ENCODE data around the gene SSX2IP. TPM values are rescaled to one million over a fixed set of nuclear protein-coding genes. Genes with fewer than 3 reads are reported as not detected.

SSX2IP gene
- total and polyA plus RNA-seq, 2 donors (not counting 1 experiment from before 2014, with no cell fraction given), result 13.8 to 41.5 TPM

DNA sequence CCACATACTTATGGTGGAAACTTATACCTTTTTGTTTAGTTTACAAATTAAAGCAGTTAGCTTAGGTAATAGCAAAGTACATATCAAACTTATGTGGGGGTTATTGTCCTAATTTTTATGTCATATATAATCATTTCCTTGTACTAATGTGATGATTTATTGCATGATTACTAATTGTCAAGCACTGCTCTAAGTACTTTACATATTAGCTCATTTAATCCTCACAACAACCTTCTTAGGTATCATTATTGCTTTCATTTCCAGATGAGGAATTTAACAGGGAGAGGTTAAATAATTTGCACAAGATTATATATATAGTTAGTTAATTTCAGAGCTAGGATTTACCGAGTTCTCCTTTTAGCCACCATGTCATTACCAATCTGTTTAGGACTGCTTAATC lies 11.9 kb upstream of the SSX2IP start:
- no peak for DNase-seq (ENCODE audit: low read depth in 2 of 2)
- no peak overlapping the region for H2AFZ ChIP-seq (ENCODE audit: low read length)
- H3K4me1 ChIP-seq (ENCODE audit: control insufficient read depth, extremely low read depth, insufficient read depth, low read length), result peaks cover 16% of the 10 kb centered on the region
- no peak overlapping the region for H3K4me3 ChIP-seq (replicated peaks in 1 of 4; ENCODE audit: control extremely low read depth in 1 of 4, insufficient read depth in 1 of 4, low read depth in 3 of 4, low read length in 4 of 4)
- H3K9ac ChIP-seq (ENCODE audit: insufficient read depth, low read length), result no peak overlapping the region
- no peak overlapping the region for H3K4me2 ChIP-seq (ENCODE audit: extremely low read depth, insufficient read depth, low read length)
- no peaks in the 10 kb centered on the region for H3K27me3 ChIP-seq (ENCODE audit: control insufficient read depth, insufficient read depth, low read length)
- no peak overlapping the region for H3K27ac ChIP-seq (ENCODE audit: insufficient read depth, low read length)
- H3K79me2 ChIP-seq (ENCODE audit: control insufficient read depth, insufficient read depth, low read length), result no peaks in the 10 kb centered on the region
- H3K36me3 ChIP-seq (ENCODE audit: control insufficient read depth, insufficient read depth, low read length), result no peaks in the 10 kb centered on the region
- H3K9me3 ChIP-seq (ENCODE audit: control insufficient read depth, insufficient read depth, low read depth, low read length), result no peaks in the 10 kb centered on the region
- no peaks in the 10 kb centered on the region for H4K20me1 ChIP-seq (ENCODE audit: control insufficient read depth, extremely low read depth, insufficient read depth, low read length)
- TF ChIP-seq, protein P1, sequence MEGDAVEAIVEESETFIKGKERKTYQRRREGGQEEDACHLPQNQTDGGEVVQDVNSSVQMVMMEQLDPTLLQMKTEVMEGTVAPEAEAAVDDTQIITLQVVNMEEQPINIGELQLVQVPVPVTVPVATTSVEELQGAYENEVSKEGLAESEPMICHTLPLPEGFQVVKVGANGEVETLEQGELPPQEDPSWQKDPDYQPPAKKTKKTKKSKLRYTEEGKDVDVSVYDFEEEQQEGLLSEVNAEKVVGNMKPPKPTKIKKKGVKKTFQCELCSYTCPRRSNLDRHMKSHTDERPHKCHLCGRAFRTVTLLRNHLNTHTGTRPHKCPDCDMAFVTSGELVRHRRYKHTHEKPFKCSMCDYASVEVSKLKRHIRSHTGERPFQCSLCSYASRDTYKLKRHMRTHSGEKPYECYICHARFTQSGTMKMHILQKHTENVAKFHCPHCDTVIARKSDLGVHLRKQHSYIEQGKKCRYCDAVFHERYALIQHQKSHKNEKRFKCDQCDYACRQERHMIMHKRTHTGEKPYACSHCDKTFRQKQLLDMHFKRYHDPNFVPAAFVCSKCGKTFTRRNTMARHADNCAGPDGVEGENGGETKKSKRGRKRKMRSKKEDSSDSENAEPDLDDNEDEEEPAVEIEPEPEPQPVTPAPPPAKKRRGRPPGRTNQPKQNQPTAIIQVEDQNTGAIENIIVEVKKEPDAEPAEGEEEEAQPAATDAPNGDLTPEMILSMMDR (conservative IDR thresholded peaks at IDR 0.05 in 1 of 2, IDR thresholded peaks at IDR 0.05 in 1 of 2; ENCODE audit: low read depth in 1 of 2, low read length in 2 of 2), result no peak
- TF ChIP-seq EZH2 (IDR thresholded peaks at IDR 0.05; ENCODE audit: low read length, missing control alignments), result no peak

DNA sequence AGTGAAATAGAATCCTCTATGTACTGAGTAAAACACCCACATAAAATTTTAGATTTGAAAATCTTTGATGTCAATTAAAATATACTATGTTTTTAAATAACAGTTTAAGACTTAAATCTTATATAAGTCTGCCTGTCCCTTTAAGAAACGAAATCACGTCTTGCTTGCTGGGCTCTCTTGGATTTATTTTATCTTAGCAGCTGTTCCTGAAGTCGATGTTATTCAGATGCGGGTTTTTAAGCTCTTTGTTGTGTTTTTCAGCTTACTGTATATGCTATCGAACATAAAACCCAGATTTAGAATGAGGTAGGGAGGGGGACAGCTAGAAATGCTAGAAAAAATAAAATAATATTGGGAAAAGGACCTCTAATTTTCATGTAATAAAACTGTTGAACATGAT lies 11.1 kb upstream of the SSX2IP start:
- Histone ChIP-seq H3K9ac (ENCODE audit: insufficient read depth, low read length) (no peak overlapping the region), H3K27ac (ENCODE audit: insufficient read depth, low read length) (no peak overlapping the region), H3K36me3 (ENCODE audit: control insufficient read depth, insufficient read depth, low read length) (no peaks in the 10 kb centered on the region), H3K4me3 (replicated peaks in 1 of 4; ENCODE audit: control extremely low read depth in 1 of 4, insufficient read depth in 1 of 4, low read depth in 3 of 4, low read length in 4 of 4) (peak overlapping the region in 2 of 4 experiments; percentile 4 to 38), H3K4me2 (ENCODE audit: extremely low read depth, insufficient read depth, low read length) (peak overlapping the region; percentile 54), H3K79me2 (ENCODE audit: control insufficient read depth, insufficient read depth, low read length) (no peaks in the 10 kb centered on the region), H2AFZ (ENCODE audit: low read length) (peak overlapping the region; percentile 48), H3K27me3 (ENCODE audit: control insufficient read depth, insufficient read depth, low read length) (no peaks in the 10 kb centered on the region), H3K9me3 (ENCODE audit: control insufficient read depth, insufficient read depth, low read depth, low read length) (no peaks in the 10 kb centered on the region), H3K4me1 (ENCODE audit: control insufficient read depth, extremely low read depth, insufficient read depth, low read length) (peaks cover 16% of the 10 kb centered on the region), H4K20me1 (ENCODE audit: control insufficient read depth, extremely low read depth, insufficient read depth, low read length) (no peaks in the 10 kb centered on the region)
- no peak for TF ChIP-seq EZH2 (IDR thresholded peaks at IDR 0.05; ENCODE audit: low read length, missing control alignments)
- TF ChIP-seq, protein P1 (conservative IDR thresholded peaks at IDR 0.05 in 1 of 2, IDR thresholded peaks at IDR 0.05 in 1 of 2; ENCODE audit: low read depth in 1 of 2, low read length in 2 of 2), result no peak
- DNase-seq (ENCODE audit: low read depth in 2 of 2), result no peak

DNA sequence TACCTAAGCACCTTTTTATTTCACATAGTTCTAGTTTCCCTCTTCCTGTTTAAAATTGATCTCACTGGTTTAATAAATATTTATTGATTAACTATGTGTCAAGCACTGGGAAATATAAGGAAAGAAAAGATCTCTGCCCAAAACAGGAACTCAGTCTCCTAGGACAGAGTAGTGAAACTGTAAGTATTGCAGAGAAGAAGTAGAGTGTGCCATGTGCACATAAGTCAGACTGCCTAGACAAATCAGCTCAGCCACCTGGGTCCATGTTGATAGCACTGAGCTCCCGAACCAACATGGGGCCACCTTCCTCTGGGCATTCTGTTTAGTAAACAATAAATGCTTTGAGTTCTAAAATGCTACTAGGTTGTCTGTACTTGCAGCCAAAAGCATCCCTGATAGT lies 9.8 kb upstream of the SSX2IP start:
- no peak for TF ChIP-seq EZH2 (IDR thresholded peaks at IDR 0.05; ENCODE audit: low read length, missing control alignments)
- TF ChIP-seq, protein P1 (conservative IDR thresholded peaks at IDR 0.05 in 1 of 2, IDR thresholded peaks at IDR 0.05 in 1 of 2; ENCODE audit: low read depth in 1 of 2, low read length in 2 of 2), result no peak
- H3K4me2 ChIP-seq (ENCODE audit: extremely low read depth, insufficient read depth, low read length), result peak overlapping the region; percentile 37

More for the DNA sequence above, 9.8 kb upstream of the SSX2IP start:
- Histone ChIP-seq H3K79me2 (ENCODE audit: control insufficient read depth, insufficient read depth, low read length) (no peaks in the 10 kb centered on the region), H3K9me3 (ENCODE audit: control insufficient read depth, insufficient read depth, low read depth, low read length) (no peaks in the 10 kb centered on the region), H3K27me3 (ENCODE audit: control insufficient read depth, insufficient read depth, low read length) (no peaks in the 10 kb centered on the region), H3K9ac (ENCODE audit: insufficient read depth, low read length) (no peak overlapping the region), H3K36me3 (ENCODE audit: control insufficient read depth, insufficient read depth, low read length) (no peaks in the 10 kb centered on the region), H2AFZ (ENCODE audit: low read length) (no peak overlapping the region), H4K20me1 (ENCODE audit: control insufficient read depth, extremely low read depth, insufficient read depth, low read length) (no peaks in the 10 kb centered on the region), H3K4me3 (replicated peaks in 1 of 4; ENCODE audit: control extremely low read depth in 1 of 4, insufficient read depth in 1 of 4, low read depth in 3 of 4, low read length in 4 of 4) (no peak overlapping the region), H3K4me1 (ENCODE audit: control insufficient read depth, extremely low read depth, insufficient read depth, low read length) (peaks cover 16% of the 10 kb centered on the region), H3K27ac (ENCODE audit: insufficient read depth, low read length) (no peak overlapping the region)
- no peak for DNase-seq (ENCODE audit: low read depth in 2 of 2)

All from fibroblast of lung (primary cell).